ENCODE data around the gene STEAP3. TPM values are rescaled to one million over a fixed set of nuclear protein-coding genes. Genes with fewer than 3 reads are reported as not detected.

The STEAP3 gene
- total RNA-seq, 2 donors from 2014 or later = 17.9 to 31.4 TPM

GRCh38 chr2:119289093-119289492, 65.5 kb downstream of the STEAP3 start:
- no peak overlapping the region for H3K4me3 ChIP-seq
- H3K4me1 ChIP-seq (ENCODE audit: control insufficient read depth in 1 of 2, low read depth in 2 of 2) = peaks cover 0 to 9% of the 10 kb centered on the region in 2 donors
- H3K27ac ChIP-seq = no peak overlapping the region
- DNase-seq (ENCODE audit: low spot score) (no peak), ATAC-seq (ENCODE audit: insufficient number of reproducible peaks, low FRiP score, low read depth) (no peak)
- no peaks in the 10 kb centered on the region for H3K27me3 ChIP-seq (replicated peaks; ENCODE audit: insufficient read depth)
- H3K36me3 ChIP-seq = no peaks in the 10 kb centered on the region
- no peaks in the 10 kb centered on the region for H3K9me3 ChIP-seq
- TF ChIP-seq, protein P1, sequence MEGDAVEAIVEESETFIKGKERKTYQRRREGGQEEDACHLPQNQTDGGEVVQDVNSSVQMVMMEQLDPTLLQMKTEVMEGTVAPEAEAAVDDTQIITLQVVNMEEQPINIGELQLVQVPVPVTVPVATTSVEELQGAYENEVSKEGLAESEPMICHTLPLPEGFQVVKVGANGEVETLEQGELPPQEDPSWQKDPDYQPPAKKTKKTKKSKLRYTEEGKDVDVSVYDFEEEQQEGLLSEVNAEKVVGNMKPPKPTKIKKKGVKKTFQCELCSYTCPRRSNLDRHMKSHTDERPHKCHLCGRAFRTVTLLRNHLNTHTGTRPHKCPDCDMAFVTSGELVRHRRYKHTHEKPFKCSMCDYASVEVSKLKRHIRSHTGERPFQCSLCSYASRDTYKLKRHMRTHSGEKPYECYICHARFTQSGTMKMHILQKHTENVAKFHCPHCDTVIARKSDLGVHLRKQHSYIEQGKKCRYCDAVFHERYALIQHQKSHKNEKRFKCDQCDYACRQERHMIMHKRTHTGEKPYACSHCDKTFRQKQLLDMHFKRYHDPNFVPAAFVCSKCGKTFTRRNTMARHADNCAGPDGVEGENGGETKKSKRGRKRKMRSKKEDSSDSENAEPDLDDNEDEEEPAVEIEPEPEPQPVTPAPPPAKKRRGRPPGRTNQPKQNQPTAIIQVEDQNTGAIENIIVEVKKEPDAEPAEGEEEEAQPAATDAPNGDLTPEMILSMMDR (IDR thresholded peaks at IDR 0.05) = no peak

GRCh38 chr2:119289642-119290041, 66.0 kb downstream of the STEAP3 start:
- Histone ChIP-seq H3K4me1 (ENCODE audit: control insufficient read depth in 1 of 2, low read depth in 2 of 2) (peaks cover 0 to 9% of the 10 kb centered on the region in 2 donors), H3K36me3 (no peaks in the 10 kb centered on the region), H3K27ac (no peak overlapping the region), H3K27me3 (replicated peaks; ENCODE audit: insufficient read depth) (no peaks in the 10 kb centered on the region), H3K9me3 (no peaks in the 10 kb centered on the region), H3K4me3 (no peak overlapping the region)
- ATAC-seq (ENCODE audit: insufficient number of reproducible peaks, low FRiP score, low read depth) (no peak), DNase-seq (ENCODE audit: low spot score) (no peak)
- TF ChIP-seq, protein P1 (IDR thresholded peaks at IDR 0.05) = no peak

GRCh38 chr2:119290859-119291587, 67.4 kb downstream of the STEAP3 start:
- Histone ChIP-seq H3K4me1 (ENCODE audit: control insufficient read depth in 1 of 2, low read depth in 2 of 2) (peaks cover 0 to 9% of the 10 kb centered on the region in 2 donors), H3K27me3 (replicated peaks; ENCODE audit: insufficient read depth) (no peaks in the 10 kb centered on the region), H3K4me3 (no peak overlapping the region), H3K27ac (no peak overlapping the region), H3K9me3 (no peaks in the 10 kb centered on the region), H3K36me3 (no peaks in the 10 kb centered on the region)
- no peak for DNase-seq (ENCODE audit: low spot score)
- TF ChIP-seq, protein P1 (IDR thresholded peaks at IDR 0.05) = no peak
- no peak for ATAC-seq (ENCODE audit: insufficient number of reproducible peaks, low FRiP score, low read depth)

- no peak for ATAC-seq (ENCODE audit: insufficient number of reproducible peaks, low FRiP score, low read depth)
- H3K27me3 ChIP-seq (replicated peaks; ENCODE audit: insufficient read depth) = no peaks in the 10 kb centered on the region
- H3K4me3 ChIP-seq = no peak overlapping the region
- TF ChIP-seq, protein P1 (IDR thresholded peaks at IDR 0.05) = no peak
- no peaks in the 10 kb centered on the region for H3K9me3 ChIP-seq
- H3K27ac ChIP-seq = no peak overlapping the region
- no peak for DNase-seq (ENCODE audit: low spot score)
- H3K4me1 ChIP-seq (ENCODE audit: control insufficient read depth in 1 of 2, low read depth in 2 of 2) = peaks cover 0 to 9% of the 10 kb centered on the region in 2 donors
- H3K36me3 ChIP-seq = no peaks in the 10 kb centered on the region
These were observed 68.0 kb downstream of the STEAP3 start for GRCh38 chr2:119291588-119292167.

GRCh38 chr2:119292226-119292625, 68.6 kb downstream of the STEAP3 start:
- Histone ChIP-seq H3K4me3 (no peak overlapping the region), H3K27ac (no peak overlapping the region), H3K4me1 (ENCODE audit: control insufficient read depth in 1 of 2, low read depth in 2 of 2) (peaks cover 0 to 9% of the 10 kb centered on the region in 2 donors), H3K27me3 (replicated peaks; ENCODE audit: insufficient read depth) (no peaks in the 10 kb centered on the region), H3K9me3 (no peaks in the 10 kb centered on the region), H3K36me3 (no peaks in the 10 kb centered on the region)
- TF ChIP-seq, protein P1 (IDR thresholded peaks at IDR 0.05) = no peak
- no peak for ATAC-seq (ENCODE audit: insufficient number of reproducible peaks, low FRiP score, low read depth)
- DNase-seq (ENCODE audit: low spot score) = no peak

All from thoracic aorta (tissue), 2 donors.